GM19351 (cell line): ENCODE results near the gene SLC6A6.

Source experiments
- ATAC-seq: cut with Tn5 transposase; IDR thresholded peaks from one replicate; pipeline ENCODE4 v1.9.1; 2021; ENCODE audit warnings: mild to moderate bottlenecking, moderate library complexity; ENCODE audit not compliant: unreplicated experiment

The SLC6A6 gene

DNA sequence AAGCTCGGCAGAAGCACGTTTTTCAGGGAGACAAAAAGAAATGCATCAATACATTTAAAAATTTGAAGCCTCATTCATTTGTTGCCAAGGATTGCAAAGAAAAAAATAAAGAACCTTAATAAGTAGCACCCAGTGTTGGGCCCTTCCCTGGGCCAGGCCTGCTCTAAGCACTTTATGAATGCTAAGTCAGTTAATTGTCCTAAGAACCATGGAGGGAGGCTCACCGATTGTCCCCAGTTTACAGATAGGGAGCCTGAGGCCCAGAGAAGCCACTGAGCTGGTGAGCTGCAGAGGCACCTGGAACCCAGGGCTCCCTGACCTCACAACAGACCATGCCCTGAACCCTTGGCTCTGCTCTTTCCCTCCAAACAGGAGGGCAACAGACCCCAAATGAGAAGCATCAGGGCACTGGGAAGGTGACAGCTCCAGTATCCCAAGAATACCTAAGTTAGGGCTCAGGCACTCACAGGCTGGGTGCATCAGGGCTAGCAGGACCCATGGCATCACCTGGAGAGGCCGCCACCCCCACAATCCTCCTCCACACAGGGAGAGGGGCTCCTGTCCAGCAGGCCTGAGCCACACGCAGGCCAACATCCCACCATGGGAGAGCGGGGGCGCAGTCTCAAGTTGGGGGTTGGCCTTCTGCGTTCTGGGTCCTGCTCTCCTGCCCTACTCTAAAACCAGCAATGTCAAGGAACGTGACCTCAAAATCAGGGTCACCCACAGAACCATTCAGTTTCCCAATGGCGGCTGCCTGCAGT is 133.8 kb downstream of the SLC6A6 start:
- no peak for ATAC-seq

DNA sequence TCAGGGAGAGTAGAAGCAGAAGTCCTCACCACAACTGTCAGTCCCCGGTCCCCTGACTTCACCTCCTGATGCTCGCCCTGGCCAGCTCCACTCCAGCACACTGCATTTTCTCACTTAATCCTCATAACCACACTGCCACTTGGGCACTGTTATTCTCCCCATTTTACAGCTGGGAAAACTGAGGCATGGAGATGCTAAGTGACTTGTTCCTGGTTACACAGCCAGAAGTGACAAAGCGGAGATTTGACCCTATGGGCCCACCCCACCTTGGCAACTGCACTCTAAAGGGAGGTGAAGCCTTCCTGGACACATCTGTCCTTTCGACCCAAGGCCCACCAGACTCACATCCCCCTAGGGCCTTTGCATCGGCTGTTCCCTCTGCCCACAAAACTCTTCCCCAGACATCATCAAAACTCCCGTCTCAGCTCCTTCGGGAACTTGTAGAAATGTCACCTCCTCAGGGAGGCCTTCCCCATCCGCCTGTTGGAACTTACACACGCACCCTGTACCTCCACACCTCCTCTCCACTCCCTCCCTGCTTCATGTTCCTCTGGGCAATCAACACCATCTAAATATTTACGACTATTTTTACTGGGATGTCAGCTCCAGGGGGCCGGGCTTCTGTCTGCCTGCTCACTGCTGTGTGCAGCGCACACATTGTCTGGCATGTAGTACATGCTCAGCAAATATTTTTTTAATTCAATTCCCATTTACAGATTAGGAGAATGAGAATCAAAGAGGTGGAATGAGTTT is 134.6 kb downstream of the SLC6A6 start:
- ATAC-seq = no peak

DNA sequence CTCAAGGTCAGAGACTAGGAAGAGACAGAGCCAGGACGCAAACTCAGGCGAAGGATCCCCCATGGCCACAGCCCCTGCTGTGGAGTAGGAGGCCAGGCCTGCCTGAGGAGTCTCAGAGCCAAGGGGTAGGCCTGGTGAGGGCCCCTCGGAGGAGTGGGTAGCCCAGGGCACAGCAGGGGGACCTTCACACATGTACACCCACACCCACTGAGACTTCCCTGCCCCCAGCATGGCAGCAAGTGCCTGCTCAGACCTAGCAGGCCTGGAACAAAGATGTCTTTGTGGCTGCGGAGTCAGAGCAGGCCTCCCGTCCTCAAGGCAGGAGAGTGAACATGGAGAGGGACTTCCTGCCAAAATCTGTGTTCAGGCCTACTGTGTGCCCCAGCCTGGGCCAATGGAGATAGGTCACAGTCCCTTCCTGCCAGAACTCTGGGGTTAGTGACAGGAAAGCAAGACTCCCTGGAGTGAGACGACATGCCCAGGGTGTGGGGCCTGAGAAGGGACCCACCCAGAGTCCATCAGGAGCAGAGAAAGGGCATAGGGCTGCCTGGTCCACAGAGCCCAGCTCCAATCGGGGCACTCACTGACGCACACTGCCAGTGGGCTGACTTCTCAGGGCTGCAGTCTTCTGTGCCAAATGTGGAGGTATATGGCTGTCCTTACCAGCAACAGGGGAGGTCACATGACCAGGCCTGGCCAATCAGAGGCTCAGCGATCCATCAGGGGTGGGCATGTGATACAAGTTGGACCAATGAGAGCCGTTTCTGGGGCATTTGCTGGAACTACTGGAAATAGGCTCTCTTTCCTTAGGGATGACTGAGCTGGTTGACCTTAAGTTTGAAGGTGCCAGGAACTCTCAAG is 135.4 kb downstream of the SLC6A6 start:
- no peak for ATAC-seq

DNA sequence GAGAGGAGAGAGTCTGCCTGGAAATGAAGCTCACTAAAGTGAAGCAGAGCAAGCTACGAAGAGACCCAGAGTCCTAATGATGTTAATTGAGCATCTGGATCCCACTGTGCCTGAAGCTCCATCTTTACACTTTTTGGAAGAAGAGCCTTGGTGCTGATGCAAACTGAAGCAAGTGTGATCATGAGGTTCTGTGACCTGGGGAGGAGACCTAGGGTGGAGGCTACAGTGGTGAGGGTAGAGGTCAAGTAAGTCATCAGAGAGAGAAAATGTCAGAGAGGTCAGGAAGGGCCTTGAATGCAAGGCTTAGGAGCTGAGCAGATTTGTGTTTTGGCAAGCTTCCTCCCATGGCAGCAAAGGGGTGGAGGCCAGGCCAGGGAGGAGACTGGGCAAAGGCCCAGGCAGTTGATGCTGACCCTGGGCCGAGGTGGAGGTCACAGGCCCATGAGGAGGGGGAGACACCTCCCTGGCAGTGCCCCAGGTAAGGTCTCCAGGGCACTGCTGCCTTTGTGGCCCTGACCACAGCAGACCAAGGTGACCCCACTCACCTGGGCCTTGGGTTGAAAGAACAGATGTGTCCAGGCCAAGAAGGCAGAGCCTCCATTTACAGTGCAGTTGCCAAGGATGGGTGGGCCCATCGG is 136.2 kb downstream of the SLC6A6 start:
- no peak for ATAC-seq
